NCI-H2107 treated with DMSO at 0.1 percent for 48 hours (cell line): ENCODE measurements around the gene HYDIN.
A peak's percentile ranks its signal among the peaks of the same experiment; 100 is the strongest.
"Not testable (repeated sequence)": the region's sequence is repeated elsewhere in the genome, so short reads cannot be mapped to it uniquely, and the experiment has no call there.

Source experiments
- DNase-seq: peaks from one replicate; lab custom pipeline; 2025; ENCODE audit not compliant: unreplicated experiment; lab: John Stamatoyannopoulos, UW

Gene HYDIN

GRCh38 chr16:70882311-70882710 is 348.2 kb downstream of the HYDIN start:
- not testable (repeated sequence) for DNase-seq

DNA sequence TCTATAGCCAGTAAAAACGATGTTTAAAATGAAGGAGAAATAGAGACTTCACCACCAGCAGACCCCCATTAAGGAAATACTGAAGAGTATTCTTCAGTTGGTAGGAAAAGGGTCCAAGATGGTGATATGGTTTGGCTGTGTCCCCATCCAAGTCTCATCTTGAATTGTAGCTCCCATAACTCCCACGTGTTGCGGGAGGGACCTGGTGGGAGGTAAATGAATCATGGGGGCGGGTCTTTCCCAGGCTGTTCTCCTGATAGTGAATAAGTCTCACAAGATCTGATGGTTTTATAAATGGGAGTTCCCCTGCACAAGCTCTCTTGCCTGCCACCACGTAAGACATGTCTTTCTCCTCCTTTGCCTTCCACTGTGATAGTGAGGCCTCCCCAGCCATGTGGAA is 352.6 kb downstream of the HYDIN start:
- not testable (repeated sequence) for DNase-seq

DNA sequence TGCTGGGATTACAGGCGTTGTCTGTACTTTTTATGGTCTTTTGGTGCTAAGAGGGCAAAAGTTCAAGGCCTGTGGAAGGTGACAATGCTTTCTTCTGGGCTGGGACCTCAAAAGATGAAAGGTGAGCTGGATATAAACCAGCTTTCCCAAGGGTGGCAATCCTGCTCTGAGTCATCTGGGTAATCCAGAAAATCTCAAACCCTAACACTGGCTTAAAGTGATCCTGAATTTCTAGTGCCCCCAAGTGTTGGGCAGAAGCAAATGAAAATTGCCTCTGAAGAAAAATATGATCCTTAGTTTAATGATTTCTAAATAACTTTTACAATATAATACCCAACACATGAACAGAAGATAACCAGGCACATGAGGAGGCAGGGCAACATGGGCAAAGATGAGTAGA is 354.1 kb downstream of the HYDIN start:
- DNase-seq: not testable (repeated sequence)

DNA sequence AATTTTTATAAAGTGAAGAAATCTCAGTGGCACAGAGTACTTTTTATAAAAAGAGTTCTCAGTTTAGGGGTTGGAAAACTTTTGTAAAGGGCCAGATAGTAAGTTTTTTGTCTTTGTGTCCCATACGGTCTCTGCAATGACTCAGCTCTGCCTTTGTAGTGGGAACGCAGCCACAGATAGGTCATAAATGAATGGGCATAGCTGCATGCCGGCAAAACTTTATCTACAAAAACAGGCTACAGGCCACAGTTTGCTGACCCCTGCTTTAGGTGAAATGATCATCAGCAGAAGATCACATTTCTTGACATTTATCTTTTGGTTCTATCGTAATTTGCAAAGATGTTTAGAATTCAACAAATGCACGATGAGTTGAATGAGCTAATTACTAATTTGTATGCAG is 365.8 kb downstream of the HYDIN start:
- not testable (repeated sequence) for DNase-seq

DNA sequence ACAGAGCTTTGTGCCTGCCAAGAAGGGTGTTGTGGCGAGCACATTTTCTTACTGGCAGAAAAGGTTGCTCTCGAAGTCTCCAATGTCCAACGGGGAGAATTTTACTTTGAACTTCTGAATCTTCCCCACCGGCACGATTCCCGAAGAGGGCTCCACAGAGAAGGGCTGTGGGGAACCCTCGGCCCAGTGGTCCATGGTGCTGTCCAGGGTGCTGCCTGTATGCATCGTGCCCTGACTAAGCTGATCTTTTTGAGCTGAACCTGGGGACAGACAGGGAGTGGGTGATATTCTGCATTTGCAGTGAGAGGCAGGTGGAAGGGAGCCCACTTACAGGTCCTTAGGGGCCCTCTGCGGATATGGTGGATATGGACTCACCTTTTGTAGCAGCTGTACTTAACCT is 368.5 kb downstream of the HYDIN start:
- not testable (repeated sequence) for DNase-seq

- DNase-seq: not testable (repeated sequence)
These were observed 379.2 kb downstream of the HYDIN start for GRCh38 chr16:70851299-70851698.

GRCh38 chr16:70823498-70824118 is 406.9 kb downstream of the HYDIN start:
- DNase-seq: not testable (repeated sequence)

DNA sequence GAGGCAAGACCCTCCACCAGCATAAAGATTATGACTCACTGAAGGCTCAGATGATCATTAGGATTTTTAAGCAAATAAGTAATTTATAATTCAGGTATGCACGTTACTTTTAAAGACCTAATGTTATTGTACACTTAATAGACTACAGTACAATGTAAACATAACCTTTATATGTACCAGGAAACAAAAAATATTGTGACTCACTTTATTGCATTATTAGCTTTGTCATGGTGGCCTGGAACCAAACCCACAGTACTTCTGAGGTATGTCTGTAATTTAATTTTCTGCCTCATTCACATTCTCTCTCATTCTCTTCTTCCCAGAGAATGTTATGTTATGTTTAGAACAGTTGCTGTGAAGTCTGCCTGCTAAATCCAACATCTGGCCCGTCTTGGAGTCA is 407.8 kb downstream of the HYDIN start:
- not testable (repeated sequence) for DNase-seq

DNA sequence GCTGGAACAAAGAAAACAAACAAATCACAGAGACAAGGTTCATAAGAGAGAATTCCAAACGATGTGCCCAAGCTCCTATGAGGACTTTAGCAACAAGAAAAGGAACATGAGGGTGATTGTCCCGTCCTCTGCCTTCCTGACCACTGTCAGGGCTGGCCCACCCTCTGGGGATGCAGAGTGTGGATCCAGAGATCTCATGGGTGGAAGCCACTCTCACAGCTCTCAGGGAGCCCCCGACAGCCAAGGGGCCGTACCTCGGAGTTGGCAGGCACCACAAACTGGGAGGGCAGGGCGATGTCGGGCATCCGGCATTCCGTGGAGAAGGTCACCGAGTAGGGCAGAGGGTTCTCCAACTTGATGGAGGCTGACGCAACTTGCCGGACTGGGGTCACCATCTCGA is 412.4 kb downstream of the HYDIN start:
- not testable (repeated sequence) for DNase-seq

DNA sequence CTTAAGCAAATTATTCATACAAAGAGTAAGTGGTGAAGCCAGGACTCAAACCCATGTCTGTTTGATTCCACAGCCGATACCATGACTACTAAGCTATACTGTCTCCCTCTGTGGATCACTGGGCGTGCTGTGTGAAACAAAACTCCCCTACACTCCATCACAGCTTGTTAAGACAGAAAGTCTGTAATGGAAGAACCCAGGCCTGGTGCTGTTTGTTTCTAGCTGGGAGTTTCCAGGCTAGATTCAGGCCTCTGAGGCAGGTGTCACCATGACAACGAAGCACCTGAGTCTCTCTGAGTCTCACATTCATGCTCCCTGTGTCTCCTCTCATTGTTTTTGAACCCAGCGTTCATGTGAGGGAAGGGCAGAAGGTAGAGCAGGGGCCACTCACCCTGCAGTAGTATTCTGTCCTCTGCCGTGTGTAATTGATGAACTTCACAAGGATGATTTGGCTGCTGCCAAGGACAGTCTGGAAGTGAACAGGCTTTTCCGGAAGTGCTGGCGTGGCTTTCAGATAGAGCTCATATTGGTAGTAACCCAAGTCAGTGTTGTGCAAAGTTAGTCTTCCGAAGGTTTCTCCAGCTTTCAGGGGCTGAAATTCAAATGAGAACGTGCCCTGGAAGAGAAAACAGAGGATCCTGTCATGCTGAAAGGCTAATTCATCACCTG is 421.0 kb downstream of the HYDIN start:
- DNase-seq: peak; percentile 23

GRCh38 chr16:70808371-70808770 is 422.2 kb downstream of the HYDIN start:
- no peak for DNase-seq

GRCh38 chr16:70805787-70806186 is 424.7 kb downstream of the HYDIN start:
- no peak for DNase-seq

GRCh38 chr16:70805380-70805779 is 425.1 kb downstream of the HYDIN start:
- no peak for DNase-seq

DNA sequence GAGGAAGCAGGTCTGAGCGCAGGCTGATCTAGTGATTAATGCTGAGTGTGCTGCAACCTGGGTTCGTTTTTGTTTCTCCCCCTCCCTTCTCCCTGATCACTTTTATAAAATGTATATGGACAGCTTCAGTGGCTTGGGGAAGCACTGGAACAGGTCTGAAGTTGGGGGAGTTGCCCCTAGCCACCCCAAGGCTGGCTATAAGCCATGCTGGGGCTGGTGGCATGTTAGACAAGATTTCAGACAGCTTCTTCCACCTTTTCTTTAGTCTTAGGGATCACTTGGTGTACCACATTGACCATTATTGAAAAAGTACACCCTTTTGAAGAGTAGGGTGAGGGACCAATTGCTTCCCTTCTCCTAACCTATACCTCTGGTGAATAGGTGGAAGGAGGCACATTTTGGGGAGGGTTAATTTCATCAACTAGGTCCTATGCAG is 425.8 kb downstream of the HYDIN start:
- DNase-seq: no peak

DNA sequence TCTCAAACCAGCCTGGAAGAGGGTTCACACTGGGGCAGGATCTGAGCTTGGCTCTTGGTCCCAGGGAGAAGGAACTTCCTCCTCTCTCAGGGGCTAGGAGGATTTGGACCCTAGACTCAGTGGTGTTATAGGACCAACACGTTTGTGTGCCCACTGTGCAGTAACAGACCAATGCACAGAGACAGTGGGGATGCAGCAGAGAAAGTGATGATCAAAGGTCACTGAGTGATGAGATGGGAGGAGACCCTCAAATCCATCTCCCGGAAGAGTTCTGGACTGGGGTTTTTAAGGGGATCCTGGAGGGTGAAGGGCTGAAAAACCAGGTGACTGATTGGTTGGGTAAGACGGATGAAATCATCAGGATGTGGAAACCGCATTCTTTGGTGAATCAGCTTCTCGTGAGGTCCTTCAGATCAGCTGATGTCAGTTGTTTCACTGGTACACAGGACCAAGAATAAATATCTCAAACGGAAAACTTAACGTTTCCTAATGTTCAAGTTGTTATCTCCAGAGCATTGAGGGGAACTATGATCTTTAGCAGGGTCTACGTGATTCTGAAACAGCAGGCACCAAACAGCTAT is 426.3 kb downstream of the HYDIN start:
- DNase-seq: no peak

DNA sequence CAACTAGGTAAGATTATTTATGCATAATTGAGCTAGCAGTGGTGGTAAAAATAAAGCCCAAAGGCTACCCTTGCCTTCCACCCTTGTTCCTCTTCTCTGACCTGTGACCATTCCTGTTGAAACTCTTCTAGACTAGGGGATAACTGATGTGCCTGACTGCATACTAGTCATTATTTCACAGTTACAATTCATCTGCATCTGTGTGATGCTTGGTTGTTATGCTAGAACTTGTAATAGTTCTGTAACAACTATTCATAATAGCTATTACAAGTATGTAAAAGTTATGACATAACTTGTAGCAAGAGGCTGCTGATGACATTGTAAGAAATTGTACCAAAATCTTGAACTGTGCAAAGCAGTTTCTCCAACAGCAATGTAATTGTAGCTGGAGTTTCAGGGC is 427.2 kb downstream of the HYDIN start:
- DNase-seq: no peak

DNA sequence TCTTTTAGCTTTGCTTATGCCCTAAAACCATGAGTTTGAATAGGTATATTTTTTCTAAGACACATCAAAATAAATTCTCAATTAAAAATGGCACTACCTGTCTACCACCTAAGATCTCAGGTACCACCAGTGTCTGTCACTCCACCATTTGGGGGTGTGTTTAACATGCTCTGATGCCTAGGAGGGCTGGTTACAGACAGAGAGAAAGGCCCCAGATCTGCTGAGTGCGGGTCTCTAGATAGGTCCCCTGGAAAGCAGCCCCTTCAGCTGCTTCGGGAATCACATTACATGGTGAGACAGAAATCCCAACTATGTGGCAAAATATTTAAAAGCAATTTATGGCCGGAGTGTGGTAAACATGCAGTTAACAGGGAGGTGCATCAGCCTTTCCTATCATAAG is 428.9 kb downstream of the HYDIN start:
- no peak for DNase-seq

GRCh38 chr16:70800781-70801480 is 429.6 kb downstream of the HYDIN start, which contains the start of gene VAC14:
VAC14 (minus strand) TSS chr16:70801158; CDS start chr16:70800900, 258 bp downstream.
- peak; percentile 86 for DNase-seq

DNA sequence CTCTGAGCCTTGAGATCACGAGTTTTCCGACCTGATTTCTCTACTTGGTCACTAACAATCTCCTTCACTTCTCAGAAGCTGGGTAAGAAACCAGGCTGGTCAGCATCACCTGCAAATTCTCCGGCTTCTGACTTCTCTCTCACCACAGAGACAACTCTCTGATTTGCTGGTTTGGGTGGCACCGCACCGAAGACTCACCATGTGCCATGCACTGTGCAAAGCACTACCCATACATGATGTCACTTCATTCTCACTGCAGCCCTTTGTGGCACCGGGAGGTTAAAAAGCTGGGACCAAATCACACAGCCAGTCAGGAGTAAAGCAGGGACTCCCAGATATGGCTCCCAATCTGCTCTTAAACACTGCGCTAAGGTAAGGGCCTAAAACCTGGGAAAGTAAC is 430.2 kb downstream of the HYDIN start:
- no peak for DNase-seq

DNA sequence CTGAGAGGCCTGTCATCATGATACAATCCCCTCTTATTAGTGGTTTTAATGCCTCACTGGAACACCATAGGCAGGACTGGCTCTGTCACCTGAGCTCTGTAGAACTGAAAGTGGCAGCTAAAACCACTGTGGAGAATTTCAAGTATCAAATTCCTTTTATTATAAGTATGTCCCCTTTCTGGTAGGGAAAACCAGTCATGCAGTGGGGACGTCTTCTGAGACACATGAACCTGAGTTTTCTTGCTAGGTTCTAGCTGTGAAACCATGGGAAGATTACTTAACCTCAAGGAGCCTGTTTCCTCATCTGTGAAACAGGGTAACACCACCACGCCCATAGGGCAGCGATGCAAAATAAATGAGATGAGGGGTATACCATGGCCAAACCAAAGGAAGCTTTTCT is 434.2 kb downstream of the HYDIN start:
- DNase-seq: peak; percentile 39

GRCh38 chr16:70795296-70795912 is 435.1 kb downstream of the HYDIN start:
- no peak for DNase-seq
